NCI-H2171 (cell line): Measurements from ENCODE around the gene LRRC14B.

Experiments used
- DNase-seq: peaks from one replicate; lab custom pipeline; 2025; lab: John Stamatoyannopoulos, UW

LRRC14B gene

GRCh38 chr5:191036-191948, at the start of gene LRRC14B:
Gene LRRC14B (plus strand): TSS chr5:191495. CDS start chr5:191539, 44 bp downstream.
- peak; percentile 27 for DNase-seq

DNA sequence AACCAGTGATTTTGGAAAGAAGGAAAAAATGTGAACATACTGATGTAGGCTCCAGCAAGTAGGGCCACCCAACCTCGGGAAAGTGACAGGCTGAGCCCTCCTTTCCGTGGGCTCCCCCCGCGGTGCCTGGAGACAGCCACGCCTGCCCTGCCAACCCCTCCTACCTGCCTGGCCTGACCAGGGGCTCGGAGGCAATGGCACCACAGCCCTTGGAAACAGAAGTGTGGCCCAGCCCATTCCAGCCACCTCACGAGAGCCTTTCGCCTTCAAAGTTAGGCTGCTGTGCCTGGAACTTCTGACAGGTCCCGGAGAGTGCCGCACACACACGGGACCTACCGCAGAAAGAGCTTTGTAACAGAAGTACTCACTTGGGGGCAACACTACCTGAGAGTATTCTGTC, 49.5 kb upstream of the LRRC14B start:
- no peak for DNase-seq

DNA sequence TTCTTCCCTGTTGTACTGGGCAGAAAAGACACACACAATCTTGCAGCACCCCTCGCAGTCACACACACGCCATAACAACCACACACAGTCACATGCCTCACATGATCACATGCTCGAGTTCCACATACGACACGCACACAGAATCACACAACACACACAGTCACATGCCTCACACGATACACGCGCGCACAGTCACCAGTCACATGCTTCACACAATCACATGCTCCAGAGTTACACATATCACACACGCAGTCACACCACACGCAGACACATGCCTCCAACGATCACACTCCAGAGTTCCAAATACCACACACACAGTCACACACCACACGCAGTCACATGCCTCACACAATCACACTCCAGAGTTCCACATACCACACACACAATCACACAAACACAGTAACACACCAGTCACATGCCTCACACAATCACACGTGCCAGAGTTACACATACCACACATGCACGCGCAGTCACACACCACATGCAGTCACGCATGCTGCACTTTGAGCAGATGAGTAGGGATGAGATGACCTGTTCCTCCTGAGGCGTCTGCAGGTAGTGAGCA, 49.0 kb upstream of the LRRC14B start:
- DNase-seq = no peak

DNA sequence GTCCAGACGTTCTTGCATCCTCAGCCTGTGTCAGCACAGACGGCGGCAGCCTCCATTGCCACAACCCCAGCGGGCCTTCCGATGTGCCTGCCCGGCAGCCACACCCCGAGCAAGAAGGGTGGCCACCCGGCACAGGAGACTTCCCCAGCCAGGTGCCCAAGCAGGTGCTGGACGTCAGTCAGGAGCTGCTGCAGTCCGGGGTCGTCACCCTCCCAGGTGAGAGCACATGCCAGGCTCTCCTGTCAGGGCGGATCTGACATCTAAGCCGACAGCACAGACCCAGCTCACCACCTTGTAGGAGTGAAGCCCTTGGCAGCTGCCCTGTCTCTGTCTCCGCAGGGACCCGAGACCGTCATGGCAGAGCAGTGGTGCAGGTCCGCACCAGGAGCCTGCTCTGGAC, 48.3 kb upstream of the LRRC14B start:
- DNase-seq = no peak

DNA sequence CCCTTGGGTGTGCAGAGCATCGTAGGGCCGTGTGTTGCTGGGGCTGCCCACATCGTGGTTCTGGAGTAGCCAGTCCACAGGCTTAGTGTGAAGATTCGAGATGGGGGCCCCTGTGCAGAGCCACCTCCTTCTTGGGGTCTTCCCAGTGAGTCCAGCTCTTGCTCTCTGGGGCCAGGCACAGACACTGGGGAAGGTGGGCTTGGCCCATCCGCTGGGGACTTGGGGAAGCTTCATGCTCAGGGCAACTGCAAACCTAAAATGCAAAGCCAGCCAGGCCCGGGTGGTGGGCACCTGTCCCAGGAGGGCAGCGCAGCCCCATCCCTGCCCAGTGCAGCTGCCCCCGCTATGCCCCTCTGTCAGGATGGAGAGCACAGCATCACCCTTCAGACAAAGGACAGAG, 46.4 kb upstream of the LRRC14B start:
- DNase-seq = no peak

DNA sequence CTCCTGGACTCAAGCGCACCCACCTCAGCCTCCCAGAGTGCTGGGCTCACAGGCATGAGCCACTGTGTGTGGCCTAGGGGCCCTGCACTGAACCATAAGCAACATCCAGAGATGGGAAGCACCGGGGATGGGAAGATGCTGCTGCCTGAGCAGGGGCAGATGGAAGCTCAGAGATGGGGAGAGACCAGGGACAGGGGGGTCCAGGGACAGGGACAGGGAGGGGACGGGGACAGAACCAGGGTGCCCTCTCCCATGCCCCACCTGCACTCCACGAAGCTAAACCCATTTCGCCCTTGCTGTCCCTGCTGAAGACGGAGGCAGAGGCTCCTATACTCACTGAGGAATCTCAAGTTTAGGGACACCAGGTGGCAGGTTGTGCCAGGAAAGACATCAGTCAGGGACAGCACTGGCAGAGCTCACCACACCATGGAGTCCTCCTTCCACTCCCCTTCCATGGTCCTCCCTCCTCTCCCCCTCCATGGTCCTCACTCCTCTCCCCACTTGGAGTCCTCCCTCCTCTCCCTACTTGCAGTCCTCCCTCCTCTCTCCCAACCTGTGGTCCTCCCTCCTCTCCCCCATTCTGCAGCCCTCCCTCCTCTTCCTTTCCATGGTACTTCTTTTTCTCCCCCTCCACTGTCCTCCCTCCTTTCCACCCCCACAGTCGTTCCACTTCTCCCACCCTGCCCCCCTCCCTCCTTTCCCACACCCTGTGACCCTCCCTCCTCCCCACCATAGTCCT, 45.5 kb upstream of the LRRC14B start:
- DNase-seq = no peak

DNA sequence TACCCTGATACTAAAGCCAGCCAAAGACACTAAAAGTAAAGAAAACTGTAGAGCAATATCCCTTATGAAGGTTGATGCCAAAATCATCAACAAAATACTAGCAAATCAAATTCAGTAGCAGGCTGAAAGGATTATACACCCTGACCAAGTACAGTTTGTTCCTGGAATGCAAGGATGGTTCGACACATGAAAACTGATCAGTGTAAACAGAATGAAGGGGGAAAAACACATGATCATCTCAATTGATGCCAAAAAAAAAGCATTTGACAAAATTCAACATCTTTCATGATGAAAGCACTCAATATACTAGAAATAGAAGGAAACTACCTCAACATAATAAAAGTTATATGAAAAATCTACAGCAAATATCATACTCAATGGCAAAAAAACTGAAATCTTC, 43.5 kb upstream of the LRRC14B start:
- no peak for DNase-seq

DNA sequence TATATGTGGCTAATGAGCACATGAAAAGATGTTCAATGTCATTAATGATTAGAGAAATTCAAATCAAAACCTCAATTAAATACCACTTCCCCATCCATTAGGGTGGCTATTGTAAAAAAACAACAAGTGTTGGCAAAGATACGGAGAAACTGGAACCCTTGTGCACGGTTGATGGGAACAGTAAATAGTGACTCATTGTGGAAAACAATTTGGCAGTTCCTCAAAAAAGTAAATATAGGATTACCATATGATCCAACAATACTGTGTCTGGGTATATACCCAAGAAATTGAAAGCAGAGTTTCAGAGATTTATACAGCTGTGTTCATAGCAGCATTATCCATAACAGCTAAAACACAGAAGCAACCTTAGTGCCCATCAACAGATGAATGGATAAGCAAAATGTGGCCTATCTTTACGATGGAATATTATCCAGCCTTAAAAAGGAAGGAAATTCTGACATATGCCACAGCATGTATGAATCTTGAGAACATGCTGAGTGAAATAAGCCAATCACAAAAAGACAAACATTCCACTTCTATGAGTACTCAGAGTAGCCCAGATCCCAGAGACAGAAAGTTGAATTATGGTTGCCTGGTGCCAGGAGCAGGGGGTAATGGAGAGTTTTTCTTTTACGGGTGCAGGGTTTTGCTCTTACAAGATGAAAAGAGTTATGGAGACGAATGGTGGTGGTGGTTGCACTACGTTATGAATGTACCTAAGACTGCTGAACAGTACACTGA, 41.4 kb upstream of the LRRC14B start:
- no peak for DNase-seq

GRCh38 chr5:150746-151145, 40.5 kb upstream of the LRRC14B start:
- no peak for DNase-seq

DNA sequence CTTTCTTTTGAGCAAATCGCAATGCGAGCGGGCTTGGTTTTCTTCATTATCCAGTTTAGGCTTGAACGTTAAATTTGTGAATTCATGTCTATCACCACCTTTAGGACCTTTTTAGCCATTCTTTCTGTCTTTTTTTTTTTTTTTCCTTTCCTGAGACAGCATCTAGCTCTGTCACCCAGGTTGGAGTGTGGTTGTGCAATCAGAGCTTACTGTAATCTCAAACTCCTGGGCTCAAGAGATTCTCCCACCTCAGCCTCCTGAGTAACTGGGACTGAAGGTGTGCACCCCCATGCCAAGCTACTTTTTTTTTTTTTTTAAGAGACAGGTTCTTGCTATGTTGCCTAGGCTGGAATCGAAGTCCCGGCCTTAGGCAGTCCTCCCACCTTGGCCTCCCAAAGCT, 39.2 kb upstream of the LRRC14B start:
- no peak for DNase-seq

- no peak for DNase-seq
Observed at GRCh38 chr5:153256-153655, 38.0 kb upstream of the LRRC14B start.

- DNase-seq = no peak
Observed at GRCh38 chr5:154236-154635, 37.1 kb upstream of the LRRC14B start.

DNA sequence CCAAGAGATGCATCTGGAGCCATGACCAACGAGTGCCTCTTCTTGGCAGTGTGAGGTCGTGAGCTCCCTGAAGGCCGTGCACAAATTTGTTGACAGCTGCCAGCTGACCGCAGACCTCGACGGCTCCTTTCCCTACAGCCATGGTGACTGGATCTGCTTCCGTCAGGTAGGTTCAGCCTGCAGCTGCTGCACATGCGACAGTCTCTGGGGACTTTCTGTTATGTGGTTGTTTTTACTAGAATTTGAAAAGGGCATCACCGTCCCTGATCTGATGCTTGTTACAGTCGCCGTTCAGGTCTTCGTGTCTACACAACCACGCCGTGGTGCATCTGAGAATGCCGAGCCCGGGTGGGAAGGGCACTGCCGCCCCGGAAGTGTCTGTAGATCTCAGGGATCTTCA, 36.5 kb upstream of the LRRC14B start:
- DNase-seq = no peak

DNA sequence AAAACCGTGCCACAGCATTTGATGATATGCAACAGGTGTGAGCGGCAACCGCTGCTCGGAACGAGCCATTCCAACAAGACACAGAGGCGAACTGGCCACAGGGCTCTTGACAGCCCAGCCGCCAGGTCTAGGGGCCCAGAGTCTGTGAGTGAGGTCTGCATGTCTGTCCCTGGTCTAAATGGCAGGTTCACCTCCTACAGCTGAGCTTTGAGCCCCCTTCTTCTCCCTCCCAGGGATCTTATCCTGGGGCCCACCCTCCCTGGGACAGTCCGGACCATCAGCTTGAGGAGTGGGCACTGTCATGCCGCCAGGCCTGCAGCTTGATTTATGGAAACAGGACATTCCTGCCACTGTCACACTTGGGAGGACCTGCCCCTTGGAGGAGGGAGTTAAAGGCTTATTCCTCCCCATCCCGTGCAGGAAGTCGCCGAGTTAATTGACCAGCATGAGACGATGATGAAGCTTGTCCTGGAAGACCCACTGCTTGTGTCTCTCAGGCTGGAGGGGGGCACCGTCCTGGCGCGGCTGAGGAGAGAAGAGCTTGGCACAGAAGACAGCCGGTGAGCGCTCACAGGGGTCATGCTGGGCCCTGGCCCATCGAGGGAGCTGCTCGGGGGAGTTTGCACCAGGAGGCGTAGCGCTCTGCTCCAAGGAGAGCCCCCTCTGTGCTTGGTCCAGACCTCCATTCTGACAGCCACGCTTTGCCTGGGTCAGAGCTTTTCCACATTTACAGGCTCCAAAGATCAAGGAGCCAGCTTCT, 35.5 kb upstream of the LRRC14B start:
- DNase-seq = no peak

GRCh38 chr5:156411-157072, 34.8 kb upstream of the LRRC14B start:
- DNase-seq = no peak

GRCh38 chr5:157126-157715, 34.1 kb upstream of the LRRC14B start:
- DNase-seq = no peak

GRCh38 chr5:157801-158200, 33.5 kb upstream of the LRRC14B start:
- DNase-seq = no peak

DNA sequence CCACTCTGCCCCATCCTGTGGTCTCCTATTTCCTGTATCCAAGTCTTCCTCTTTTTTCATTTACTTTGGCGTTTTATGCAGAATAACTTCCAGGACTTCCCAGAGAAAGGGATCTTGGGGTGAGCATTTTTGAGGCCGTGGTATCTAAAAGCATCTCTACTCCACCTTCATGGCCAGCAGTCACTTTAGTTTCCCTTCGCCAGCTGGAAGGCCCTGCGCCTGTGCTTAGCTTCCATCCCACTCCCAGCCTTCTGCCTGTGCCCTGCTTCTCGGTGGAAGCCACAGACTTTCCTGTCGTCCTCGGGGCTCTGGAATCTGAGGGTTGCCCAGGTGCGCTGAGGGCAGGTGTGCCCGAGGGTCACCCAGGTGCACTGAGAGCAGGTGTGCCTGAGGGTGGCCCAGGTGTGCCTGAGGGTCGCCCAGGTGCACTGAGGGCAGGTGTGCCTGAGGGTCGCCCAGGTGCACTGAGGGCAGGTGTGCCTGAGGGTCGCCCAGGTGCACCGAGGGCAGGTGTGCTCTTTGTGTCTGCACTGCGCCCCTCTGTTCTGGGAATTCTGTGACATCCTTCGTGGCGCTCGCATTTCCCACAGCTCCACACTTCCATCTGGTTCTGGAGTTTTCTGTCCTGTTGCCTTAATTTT, 32.4 kb upstream of the LRRC14B start:
- DNase-seq = no peak

GRCh38 chr5:159448-160172, 31.7 kb upstream of the LRRC14B start:
- DNase-seq = no peak

DNA sequence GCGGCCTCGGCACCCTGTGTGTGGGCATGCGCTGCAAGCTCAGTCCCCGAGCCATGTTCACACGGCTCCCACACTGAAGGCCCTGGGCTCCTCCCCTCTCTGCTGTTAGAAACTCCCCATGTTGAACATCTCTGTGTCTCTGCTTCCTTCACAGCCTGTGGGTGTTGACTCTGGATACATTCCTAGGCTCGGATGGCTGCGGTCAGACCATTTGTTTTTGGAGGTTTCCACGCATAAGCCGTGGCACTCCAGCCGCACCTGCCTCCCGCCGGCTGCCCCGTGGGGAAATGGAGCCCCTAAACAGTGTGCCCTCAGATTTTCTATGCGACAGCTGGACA, 31.2 kb upstream of the LRRC14B start:
- DNase-seq = no peak
